NCI-H345 (cell line): ENCODE results near the gene LTBP2.

Experiments
- DNase-seq: peaks from one replicate; lab custom pipeline; 2025; lab: John Stamatoyannopoulos, UW

LTBP2 gene

GRCh38 chr14:74612350-74613021 lies 449 bp upstream of the LTBP2 start:
- DNase-seq, result peak; percentile 78

GRCh38 chr14:74610866-74611649 lies 979 bp downstream of the LTBP2 start:
- DNase-seq, result no peak

GRCh38 chr14:74610199-74610865 lies 1.7 kb downstream of the LTBP2 start:
- DNase-seq, result no peak

- DNase-seq, result peak; percentile 50
Measured at GRCh38 chr14:74609721-74610120, 2.3 kb downstream of the LTBP2 start.

GRCh38 chr14:74608959-74609611 lies 3.0 kb downstream of the LTBP2 start:
- peak; percentile 93 for DNase-seq

- DNase-seq, result no peak
Measured at GRCh38 chr14:74606727-74607126, 5.3 kb downstream of the LTBP2 start.

GRCh38 chr14:74605531-74606223 lies 6.4 kb downstream of the LTBP2 start:
- no peak for DNase-seq

- no peak for DNase-seq
Measured at GRCh38 chr14:74604911-74605310, 7.1 kb downstream of the LTBP2 start.

- no peak for DNase-seq
Measured at GRCh38 chr14:74604157-74604556, 7.9 kb downstream of the LTBP2 start.

GRCh38 chr14:74601982-74602381 lies 10.1 kb downstream of the LTBP2 start:
- DNase-seq, result no peak

GRCh38 chr14:74599946-74600345 lies 12.1 kb downstream of the LTBP2 start:
- DNase-seq, result no peak

GRCh38 chr14:74599321-74599761 lies 12.7 kb downstream of the LTBP2 start:
- DNase-seq, result no peak

- no peak for DNase-seq
Measured at GRCh38 chr14:74596741-74597450, 15.1 kb downstream of the LTBP2 start.

GRCh38 chr14:74595006-74595735 lies 16.9 kb downstream of the LTBP2 start:
- no peak for DNase-seq

- no peak for DNase-seq
Measured at GRCh38 chr14:74594606-74595005, 17.4 kb downstream of the LTBP2 start.

GRCh38 chr14:74594029-74594428 lies 18.0 kb downstream of the LTBP2 start:
- no peak for DNase-seq

- DNase-seq, result no peak
Measured at GRCh38 chr14:74593241-74593953, 18.6 kb downstream of the LTBP2 start.

GRCh38 chr14:74592476-74593201 lies 19.4 kb downstream of the LTBP2 start:
- no peak for DNase-seq

GRCh38 chr14:74591899-74592298 lies 20.1 kb downstream of the LTBP2 start:
- no peak for DNase-seq
